Measurements from ENCODE around the gene RAP2B.
"Not testable (repeated sequence)": the region's sequence is repeated elsewhere in the genome, so short reads cannot be mapped to it uniquely, and the experiment has no call there.

The RAP2B gene

DNA sequence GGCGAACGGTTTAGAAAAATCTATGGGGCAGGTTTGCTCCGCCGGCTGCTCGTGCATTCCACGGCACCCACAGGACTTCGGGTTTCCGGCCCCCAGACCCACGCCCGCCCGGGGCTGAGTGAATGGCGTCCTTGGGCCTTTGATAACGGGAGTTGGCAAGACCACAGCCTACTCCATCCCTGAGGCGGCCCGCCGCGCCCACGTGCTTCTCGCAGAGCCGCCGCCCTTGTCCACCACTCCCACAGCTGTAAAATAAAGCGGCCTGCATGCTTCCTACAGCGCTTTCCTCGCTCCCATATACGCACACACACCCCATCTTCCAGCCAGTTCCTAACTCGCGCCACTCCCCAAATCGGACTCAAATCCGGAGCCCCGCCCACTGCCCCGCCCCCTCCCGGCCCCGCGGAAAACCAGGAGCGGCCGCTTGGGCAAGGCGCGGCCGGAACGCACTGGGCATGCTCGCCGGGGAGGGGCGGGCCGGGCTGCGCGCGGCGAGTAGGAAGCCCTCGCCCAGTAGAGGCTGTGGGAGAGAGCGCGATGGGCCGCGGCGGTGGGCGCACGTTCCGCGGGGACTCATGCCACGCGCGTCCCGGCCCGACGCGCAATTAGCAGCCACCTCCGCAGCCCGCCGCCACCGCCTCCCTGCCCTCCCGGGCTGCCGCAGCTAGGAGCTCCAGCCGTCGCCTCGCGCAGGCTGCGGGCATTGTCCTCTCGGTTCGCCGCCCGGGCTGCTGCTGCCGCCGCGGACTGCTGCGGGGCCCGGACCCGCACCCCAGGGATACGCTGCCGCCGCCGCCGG is at the start of gene RAP2B:
RAP2B (plus strand) TSS at position 513 of the 799 bp plus-strand sequence. CDS start 468 bp downstream, outside the sequence.
- DNase-seq (ENCODE audit: low read depth) = peak; percentile 96

DNA sequence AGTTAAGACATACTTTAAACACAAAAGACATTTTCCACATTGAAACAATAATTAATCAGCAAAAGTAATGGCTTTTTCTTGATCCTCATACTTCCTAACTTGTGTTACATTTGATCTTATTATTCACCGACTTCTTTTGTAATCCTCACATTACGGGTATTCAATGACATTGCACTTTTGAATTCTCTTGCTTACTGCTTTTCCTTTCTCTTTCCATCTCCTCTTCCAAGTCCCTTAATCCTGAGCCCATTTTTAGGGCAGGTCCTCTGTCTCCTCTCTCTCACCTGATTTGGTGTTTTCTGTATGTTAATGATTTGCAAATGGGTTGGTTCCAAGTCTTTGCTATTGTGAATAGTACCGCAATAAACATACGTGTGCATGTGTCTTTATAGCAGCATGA is 48.5 kb upstream of the RAP2B start:
- DNase-seq (ENCODE audit: low read depth) = no peak

DNA sequence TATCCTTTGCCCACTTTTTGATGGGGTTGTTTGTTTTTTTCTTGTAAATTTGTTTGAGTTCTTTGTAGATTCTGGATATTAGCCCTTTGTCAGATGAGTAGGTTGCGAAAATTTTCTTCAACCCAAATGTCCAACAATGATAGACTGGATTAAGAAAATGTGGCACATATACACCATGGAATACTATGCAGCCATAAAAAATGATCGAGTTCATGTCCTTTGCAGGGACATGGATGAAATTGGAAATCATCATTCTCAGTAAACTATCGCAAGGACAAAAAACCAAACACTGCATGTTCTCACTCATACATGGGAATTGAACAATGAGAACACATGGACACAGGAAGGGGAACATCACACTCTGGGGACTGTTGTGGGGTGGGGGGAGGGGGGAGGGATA is 47.8 kb upstream of the RAP2B start:
- DNase-seq (ENCODE audit: low read depth) = not testable (repeated sequence)

DNA sequence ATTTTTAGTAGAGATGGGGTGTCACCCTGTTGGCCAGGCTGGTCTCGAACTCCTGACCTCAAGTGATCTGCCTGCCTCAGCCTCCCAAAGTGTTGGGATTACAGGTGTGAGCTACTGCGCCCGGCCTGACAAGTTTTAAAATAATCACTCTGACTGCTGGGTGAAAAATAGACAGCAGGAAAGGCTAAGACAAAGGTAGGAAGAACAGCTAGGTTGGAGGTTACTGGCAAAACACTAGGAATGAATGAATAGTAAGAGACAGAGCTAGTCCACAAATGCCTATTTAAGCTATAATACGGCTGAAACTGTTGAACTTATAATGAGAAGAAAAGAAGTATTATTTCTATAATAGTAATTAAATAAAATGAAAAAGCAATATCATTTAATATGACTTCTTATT is 46.7 kb upstream of the RAP2B start:
- no peak for DNase-seq (ENCODE audit: low read depth)

DNA sequence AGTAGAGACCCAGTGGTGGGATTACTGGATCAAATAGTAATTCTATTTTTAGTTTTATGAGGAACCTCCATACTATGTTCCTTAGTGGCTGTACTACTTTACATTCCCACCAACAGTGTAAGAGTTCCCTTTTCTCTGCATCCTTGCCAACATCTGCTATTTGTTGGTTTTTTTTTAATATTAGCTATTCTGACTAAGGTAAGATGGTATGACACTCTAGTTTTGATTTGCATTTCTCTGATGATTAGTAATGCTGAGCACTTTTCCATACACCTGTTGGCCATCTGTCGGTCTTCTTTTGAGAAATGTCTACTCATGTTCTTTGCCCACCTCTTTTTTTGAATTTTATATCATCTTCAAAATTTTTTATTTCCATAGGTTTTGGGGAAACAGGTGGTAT is 34.2 kb upstream of the RAP2B start:
- no peak for DNase-seq (ENCODE audit: low read depth)

DNA sequence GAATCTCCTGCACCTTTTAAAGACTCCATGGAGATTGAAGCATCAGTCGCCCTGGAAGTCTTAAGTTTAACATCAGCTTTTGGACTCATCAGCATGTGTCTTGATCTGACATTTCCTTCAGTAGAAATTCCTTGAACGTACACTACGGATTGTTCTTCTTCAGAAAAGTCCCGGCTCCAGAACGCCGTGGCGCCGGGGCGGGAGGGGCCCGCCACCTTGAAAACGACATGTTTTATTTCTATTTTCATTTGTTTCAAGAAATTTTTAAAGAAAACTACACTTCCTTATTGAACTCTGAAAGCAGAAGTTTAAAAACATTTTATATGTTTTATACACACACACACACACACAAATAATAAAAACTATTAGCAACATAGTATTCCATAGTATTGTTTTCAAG is 32.6 kb upstream of the RAP2B start:
- DNase-seq (ENCODE audit: low read depth) = no peak

DNA sequence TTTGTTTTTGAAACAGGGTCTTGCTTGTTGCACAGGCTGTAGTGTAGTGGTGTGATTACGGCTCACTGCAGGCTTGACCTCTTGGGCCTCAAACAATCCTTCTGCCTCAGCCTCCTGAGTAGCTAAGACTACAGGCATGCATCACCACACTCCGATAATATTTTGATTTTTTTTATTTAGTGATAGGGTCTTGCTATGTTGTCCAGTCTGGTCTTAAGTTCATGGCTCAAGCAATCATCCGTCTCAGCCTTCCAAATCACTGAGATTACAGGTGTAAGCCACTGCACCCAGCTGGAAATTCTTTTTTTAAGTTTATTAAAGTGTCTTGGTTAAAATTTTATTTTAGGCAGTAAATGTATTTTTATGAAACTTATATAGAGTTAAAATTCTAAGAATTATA is 32.2 kb upstream of the RAP2B start:
- no peak for DNase-seq (ENCODE audit: low read depth)

DNA sequence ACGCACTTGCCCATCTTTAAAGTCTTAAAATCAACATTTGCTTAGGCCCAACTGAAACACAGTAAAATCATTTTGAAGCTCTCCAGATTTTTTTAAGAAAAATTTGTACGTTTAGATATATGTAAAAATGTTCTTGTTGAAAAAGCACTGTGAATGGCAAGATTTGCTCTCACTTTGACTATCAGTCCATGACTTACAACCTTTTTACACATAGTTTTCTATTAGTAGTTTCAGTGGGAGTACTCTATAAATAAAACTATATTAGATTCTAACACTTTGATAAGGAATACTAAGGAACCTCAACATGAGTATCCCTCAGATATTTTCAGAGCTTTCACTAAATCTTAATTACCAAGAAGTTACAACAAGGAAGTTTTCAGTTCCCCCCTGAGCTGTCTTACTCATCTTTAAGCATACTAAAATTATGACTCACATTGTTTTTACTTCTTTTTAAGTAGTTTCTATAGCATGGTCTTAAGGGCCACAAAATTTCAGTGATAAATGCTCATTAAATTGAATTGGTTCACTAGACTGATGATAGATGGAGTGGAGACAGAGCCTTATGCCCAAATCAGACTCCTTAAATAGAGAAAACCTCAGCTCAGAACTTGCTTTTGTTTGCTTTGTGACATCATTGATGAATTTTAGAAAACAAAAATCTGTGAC is 31.6 kb upstream of the RAP2B start:
- DNase-seq (ENCODE audit: low read depth) = no peak

DNA sequence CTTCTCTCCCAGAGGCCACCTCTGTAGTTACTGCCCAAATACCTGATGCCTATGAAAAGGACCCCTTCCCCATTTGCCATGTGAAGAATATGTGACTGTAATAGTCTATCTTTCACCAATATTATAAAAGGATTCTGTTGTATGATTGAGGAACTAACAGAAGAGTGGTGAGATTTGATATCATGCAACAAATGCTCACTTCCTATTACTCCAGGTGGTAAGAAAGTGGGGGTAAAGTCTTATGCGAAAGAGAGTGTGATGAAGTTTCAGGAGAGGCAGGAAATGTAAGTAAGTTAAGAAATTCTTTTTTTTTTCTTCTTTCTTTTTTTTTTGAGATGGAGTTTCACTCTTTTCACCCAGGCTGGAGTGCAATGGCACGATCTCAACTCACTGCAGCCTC is 24.4 kb upstream of the RAP2B start:
- no peak for DNase-seq (ENCODE audit: low read depth)

DNA sequence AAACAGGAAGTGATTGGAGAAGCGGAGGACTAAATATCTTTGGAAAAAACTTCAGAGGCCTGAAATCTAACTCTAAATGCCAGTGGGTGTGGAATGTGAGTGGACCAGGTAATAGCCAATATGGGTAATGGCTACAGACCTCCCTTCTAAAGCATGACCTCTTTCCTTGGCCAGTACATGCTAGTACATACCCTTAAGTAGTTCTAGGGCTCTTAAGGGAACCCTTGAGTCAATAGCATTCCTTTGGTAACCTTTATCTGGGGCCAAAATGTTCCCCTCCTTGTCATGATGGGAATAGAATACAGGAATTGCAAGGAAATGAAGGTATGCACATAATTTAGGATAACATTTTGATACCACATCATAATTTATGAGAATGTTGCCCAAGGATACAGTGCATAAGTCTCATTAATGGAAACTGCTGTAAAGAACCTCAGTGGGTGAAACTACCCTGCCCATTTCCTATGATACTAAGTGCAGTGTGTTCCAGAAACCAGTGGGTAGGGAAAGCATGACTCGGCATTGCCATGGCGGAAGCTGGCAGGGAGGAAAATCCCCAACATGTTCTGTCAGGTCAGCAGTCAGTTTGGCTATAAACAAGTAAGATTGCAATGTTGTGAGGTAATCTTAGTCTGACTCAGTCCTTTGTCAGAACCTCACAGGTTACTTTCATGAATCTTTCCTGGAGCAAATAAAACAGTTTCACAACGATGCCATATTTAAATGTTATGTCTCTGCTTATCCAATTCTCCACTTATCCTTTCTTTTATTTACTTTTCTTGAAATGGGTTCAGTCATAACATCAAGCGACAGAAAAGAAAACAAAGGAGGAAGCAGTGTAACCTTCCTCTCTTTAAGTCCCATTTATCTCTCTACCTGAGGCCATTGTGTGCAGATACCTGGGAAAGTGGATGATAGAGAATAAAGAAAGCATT is 23.5 kb upstream of the RAP2B start:
- peak; percentile 42 for DNase-seq (ENCODE audit: low read depth)

DNA sequence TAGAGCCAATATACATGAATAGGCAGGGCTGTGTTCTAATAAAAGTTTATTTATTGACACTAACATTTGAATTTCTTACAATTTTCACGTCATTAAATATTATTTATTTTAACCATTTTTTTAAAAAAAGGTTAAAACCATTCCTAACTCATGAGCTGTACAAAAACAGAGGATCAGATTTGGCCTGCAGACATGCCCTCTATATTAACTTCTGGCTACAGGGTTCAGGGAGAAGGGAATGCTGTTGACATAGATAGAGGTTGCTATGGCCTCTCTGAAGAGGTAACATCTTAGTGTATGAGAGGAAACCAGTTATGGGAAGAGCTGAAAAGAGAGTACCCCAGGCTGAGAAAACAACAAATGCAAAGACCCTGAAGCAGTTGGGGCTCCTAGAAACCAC is 19.1 kb upstream of the RAP2B start:
- DNase-seq (ENCODE audit: low read depth) = no peak

DNA sequence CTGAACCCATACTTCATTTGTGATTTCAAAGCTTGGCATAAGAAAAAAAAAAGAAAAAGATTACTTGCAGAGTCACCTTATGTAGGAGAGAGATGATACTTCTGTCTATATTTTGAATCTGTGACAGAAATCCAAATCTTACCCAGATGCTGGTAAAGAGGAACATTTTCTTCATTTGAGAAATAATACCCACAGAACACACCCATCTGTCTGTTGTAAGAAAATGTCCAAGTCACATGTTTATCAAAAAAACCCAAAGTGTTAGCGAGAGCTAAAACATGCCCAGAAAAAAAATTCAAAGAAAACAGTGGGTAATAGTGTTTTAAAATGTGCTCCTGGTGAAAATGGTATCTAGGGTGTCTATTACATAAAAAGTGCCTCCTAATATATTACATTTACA is 18.0 kb upstream of the RAP2B start:
- no peak for DNase-seq (ENCODE audit: low read depth)

DNA sequence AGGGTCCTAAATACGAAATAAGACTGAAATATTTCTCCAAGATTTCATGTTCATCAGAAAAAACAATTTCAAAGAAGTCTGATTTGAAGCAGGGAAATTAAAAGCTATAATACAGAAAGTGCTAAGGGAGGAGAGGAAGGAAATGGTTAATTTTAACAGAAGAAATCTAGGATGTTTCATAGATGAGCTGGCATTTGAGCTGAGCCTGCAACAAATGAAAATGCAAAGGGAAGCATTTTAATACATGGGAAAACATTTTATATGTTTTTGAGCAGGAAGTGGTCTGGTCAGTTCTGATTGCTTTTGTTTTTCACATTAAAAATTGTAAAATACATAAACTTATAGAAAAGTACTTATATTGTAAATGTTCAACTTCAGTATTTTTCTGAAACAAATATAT is 17.2 kb upstream of the RAP2B start:
- DNase-seq (ENCODE audit: low read depth) = no peak

DNA sequence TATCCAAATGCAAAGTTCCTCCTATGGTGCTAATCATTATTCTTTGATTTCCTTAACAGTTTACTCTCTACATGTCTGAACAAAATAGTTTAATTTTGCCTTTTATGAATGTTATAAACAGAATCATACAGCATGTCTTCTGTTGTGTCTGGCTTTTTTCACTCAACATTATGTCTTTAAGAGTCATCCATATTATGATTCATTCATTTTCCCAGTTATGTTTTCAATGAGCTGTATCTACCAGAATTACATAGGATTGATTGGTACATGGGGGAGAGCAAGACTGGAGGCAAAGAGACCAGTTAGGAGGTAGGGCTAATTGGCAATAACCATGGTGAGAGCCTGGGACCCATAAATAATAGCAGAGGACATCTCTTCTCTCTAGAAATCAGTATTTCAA is 16.6 kb upstream of the RAP2B start:
- DNase-seq (ENCODE audit: low read depth) = no peak

DNA sequence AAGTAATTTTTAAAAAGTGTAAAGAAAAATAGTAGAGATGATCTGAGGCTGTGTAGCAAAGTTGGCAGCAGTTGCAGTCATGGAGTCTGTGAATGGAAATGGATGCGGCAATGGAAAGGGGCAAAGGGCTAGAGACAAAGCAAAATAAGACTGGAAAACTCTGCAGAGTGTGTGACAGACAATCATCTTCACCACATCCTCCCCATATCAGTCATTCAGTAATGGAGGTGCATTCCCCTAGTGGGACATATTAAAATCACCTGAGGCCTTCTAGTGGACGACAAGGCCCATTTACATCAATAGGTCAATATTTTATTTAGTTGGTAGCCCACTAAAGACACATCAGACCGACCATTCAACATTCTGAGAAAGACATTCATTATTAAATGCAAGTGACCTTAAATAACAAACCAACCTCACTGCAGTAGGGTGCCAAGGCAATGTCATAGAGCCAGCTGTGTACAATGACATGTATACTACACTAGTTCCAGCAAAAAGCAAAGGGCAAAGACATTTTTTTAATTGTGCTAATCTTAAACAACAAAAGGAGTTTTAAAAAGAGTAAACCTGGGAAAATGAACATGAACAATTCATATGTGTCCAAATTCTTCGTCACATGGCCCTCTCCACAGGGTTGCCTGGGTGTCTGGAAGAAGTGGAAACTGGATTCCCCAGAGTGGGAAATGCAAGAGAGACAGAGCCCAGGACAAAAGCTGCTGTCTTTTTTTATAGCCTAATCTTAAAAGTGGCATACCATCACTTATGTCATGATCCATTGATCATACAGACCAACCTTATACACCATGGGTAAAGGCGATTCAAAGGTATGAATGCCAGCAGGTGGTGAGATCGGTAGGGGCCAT is 15.6 kb upstream of the RAP2B start:
- no peak for DNase-seq (ENCODE audit: low read depth)

DNA sequence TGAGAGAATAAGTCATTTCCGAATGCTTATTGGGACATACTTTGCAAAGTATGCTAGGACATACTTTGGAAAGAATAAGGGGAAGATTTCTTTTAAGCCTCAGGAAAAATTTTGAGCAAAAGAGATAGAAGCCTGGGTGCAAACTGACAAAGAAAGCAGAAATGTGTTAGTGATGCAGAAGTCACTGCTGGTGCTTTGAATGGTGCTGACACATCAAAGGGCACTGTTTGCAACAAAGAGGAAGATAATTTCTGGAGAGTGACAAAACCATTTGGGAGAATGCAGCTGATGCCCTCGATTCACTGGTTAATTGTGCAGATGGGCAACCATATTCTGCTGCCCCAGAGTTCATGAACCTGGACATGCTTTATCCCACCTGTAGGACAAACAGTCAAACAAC is 11.0 kb upstream of the RAP2B start:
- DNase-seq (ENCODE audit: low read depth) = no peak

DNA sequence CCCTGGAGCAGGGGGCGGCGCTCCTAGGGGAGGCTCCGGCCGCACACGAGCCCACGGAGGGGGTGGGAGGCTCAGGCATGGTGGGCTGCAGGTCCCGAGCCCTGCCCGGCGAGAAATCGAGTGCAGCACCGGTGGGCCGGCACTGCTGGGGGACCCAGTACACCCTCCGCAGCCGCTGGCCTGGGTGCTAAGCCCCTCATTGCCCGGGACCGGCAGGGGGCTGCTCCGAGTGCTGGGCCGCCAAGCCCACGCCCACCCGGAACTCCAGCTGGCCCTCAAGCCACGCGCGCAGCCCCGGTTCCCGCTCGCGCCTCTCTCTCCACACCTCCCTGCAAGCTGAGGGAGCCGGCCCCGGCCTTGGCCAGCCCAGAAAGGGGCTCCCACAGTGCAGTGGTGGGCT is 6.2 kb upstream of the RAP2B start:
- DNase-seq (ENCODE audit: low read depth) = not testable (repeated sequence)

DNA sequence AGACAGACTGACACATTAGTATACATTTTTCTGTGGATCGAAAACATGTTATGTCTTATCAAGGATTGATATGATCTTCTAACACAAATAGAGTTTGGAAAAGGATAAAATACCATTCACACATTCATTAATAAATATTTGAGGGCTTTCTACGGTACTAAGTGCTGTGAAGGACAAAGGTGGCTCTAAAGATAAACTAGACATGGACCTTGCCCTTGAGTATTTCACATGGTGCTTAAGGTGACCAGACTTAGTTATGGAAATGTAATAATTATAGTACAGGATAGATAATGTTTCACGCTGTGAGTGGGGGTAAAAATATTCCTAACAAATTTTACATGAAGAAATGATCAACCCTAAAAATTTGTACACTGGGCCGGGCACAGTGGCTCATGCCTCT is 3.8 kb upstream of the RAP2B start:
- DNase-seq (ENCODE audit: low read depth) = no peak

DNA sequence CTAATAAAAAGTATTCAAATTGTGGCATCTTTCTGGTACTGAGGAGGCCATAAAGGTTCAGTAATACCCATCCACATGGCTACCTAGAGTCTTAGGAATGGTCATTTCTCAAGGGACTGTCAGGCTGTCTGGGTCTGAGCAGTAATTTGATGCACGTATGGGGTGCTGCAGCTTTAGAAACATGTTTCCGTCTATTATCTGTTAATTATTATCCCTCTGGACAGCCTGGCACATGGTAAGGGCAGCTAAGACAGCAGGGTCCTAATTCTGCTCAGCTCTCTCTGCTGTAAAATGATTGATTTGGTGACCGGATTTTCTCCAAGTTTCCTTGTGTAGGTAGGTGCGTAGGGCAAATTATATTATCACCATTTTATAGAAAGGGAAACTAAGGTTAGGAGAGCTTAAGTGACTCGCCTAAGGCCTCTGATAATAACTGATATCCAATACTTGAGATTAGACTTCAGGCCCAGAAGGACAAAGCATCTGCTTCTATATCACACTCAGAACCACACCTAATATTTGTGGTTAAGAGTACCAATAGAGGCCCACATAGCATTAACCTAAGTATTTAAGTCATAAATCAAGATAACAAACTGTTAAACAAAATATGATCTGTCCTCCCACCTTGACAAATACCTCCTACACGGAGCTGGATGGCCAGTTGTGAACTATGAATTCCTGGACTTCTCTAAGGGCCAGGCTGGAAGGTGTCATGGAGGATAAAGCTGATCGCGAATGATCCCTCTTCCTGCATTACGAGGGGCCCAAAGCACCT is 2.9 kb upstream of the RAP2B start:
- DNase-seq (ENCODE audit: low read depth) = no peak

DNA sequence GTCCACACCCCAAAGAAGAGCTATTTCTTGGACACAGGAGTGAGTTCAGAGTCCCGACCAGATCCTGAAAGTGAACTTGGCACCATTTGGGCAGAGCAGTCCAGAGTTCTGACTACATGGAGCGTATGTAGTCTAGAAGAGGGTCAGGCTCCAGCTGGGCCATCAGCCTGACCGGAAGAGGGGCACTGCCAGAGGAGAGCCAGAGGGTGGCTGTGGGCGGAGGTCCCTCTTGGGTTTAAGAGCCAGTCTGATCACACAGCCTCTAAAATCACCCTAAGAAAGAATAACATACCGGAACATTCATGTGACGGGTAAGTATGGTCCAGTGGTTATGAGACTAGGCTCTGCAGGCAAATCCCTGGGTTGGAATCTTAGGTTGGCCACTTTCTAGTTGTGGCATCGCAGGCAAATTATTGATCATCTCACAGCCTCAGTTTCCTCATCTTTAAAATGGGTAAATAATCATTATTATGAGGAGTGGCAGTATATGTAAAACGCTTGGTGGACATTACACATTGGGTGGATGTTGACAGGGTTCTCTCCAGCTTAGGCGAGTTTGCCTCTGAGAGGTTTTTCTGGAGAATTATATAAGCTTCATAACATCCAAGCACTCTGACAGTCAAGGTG is 2.1 kb upstream of the RAP2B start:
- no peak for DNase-seq (ENCODE audit: low read depth)

All from activated T-cell treated with anti-CD3 and anti-CD28 coated beads for 24 hours (primary cell).